DMS53 (cell line): ENCODE results near the gene RAC2.

Source experiments
- DNase-seq: peaks from one replicate; lab custom pipeline; 2025; lab: John Stamatoyannopoulos, UW

RAC2 gene

GRCh38 chr22:37275622-37276021 is 31.6 kb upstream of the RAC2 start:
- DNase-seq, result no peak

GRCh38 chr22:37275134-37275533 is 31.1 kb upstream of the RAC2 start:
- DNase-seq, result no peak

DNA sequence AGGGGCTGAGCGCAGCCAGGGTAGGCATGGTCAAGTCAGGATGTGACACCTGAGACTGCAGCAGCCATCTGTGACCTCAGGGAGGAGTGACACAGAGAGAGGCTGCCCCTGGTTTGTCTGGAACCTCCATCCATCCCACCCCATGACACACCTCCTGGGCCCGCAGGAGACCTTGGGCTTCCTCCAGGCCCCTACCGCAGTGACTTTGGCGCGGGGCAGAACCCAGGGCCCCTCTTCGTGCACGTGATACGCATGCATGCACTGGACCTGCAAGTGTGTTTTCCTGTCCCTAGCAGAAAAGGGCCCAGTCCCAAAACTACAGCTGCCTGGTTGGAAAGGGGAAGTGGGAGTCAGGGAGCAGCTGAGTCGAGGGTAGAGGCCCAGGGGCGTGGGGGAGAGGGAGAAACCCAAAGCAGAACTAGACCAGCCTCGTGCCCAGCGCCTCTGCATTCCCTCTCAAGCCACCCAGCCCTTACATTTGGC is 30.4 kb upstream of the RAC2 start:
- DNase-seq, result no peak

DNA sequence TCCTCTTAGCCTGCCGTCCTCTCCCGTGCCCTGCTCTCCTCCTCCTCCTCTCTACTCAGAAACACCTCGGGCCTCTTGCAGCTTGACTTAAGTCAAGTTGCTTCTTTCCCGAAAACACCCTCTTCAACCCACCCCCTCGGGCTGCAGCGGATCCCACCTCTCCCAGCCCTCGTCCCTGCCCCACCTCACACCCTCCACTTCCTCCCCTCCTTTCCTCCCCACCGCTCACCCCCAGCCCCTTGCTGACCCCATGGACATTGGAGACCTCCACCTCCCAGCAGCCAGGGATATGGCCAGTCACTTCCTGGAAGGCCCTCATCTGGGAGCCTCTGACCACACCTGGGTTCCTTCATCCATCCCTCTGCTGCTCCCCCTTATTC is 29.8 kb upstream of the RAC2 start:
- no peak for DNase-seq

- no peak for DNase-seq
These were observed 29.2 kb upstream of the RAC2 start for GRCh38 chr22:37273126-37273845.

GRCh38 chr22:37270928-37271650 is 27.0 kb upstream of the RAC2 start:
- no peak for DNase-seq

- no peak for DNase-seq
These were observed 26.0 kb upstream of the RAC2 start for GRCh38 chr22:37269936-37270678.

- peak; percentile 21 for DNase-seq
These were observed 23.8 kb upstream of the RAC2 start for GRCh38 chr22:37267661-37268413.

GRCh38 chr22:37267135-37267587 is 23.1 kb upstream of the RAC2 start:
- peak; percentile 25 for DNase-seq

DNA sequence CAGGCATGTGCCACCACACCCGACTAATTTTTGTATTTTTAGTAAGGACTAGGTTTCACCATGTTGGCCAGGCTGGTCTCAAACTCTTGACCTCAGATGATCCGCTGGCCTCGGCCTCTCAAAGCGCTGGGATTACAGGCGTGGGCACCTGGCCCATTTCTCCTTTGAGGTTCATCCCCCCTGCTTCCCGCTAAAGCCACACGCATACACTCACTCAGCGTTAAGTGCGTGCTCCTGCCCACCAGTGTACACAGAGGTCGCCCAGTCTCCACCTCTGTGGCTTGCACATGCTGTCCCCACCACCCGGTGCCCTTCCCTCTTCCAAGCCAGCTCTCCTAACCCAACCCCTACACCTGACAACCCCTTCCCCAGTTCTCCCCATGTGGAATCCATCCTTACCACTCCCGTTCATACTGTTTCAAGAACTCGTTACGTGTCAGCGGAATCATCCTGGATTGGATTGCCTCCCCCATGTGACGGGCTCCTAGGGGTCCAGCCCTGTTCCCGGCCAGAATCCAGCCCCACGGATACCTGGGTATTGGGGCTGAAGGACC is 22.6 kb upstream of the RAC2 start:
- no peak for DNase-seq

- DNase-seq, result no peak
These were observed 20.2 kb upstream of the RAC2 start for GRCh38 chr22:37263966-37264887.

GRCh38 chr22:37262346-37262745 is 18.3 kb upstream of the RAC2 start:
- no peak for DNase-seq

DNA sequence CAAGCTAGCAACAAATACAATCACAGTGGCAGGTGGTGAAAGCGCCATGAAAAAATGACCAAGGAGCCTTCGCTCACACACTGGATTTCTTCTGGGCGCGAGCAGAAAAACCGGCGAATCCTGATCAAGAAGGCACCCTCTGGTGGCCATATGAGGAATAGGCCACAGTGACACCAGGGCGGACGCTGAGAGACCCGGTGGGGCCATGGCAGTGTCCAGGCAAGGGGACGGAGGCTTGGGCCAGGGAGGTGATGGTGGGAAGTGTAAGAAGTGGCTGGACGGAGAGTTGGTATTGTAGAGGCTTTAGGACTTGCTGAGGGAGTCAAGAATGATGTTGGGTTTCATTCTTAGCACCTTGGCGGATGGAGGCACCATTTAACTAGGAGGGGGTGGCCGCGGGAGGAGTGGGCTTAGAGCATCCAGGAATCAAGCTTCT is 16.9 kb upstream of the RAC2 start:
- DNase-seq, result peak; percentile 39

DNA sequence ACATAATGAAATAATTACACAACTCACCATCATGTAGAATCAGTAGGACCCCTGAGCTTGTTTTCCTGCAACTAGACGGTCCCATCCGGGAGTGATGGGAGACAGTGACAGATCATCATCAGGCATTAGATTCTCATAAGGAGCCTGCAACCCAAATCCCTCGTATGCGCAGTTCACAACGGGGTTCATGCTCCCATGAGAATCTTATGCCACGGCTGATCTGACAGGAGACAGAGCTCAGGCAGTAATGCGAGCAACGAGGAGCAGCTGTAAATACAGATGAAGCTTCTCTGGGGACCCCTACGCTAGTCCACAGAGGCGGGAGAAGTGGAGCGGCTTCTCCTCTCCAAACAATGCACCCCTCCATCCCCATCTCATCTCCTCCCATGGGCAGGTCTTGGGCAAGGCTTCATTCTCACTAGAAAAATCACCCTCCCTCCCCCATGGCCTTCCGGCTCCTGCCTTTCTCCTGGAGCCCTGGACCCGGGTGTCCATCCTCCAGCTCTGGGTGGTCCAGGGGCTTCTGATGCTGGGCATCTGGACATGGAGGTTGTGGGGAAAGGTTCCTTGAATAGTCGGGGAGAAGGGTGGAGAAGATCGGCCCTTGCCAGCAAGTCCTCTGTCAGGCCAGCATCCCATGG is 16.2 kb upstream of the RAC2 start:
- DNase-seq, result no peak

GRCh38 chr22:37259540-37260029 is 15.5 kb upstream of the RAC2 start:
- no peak for DNase-seq

- DNase-seq, result no peak
These were observed 14.8 kb upstream of the RAC2 start for GRCh38 chr22:37258753-37259401.

GRCh38 chr22:37258005-37258752 is 14.1 kb upstream of the RAC2 start:
- DNase-seq, result no peak

GRCh38 chr22:37256075-37256726 is 12.1 kb upstream of the RAC2 start:
- no peak for DNase-seq
